ENCODE results near the gene SPHK1.

SPHK1 gene

DNA sequence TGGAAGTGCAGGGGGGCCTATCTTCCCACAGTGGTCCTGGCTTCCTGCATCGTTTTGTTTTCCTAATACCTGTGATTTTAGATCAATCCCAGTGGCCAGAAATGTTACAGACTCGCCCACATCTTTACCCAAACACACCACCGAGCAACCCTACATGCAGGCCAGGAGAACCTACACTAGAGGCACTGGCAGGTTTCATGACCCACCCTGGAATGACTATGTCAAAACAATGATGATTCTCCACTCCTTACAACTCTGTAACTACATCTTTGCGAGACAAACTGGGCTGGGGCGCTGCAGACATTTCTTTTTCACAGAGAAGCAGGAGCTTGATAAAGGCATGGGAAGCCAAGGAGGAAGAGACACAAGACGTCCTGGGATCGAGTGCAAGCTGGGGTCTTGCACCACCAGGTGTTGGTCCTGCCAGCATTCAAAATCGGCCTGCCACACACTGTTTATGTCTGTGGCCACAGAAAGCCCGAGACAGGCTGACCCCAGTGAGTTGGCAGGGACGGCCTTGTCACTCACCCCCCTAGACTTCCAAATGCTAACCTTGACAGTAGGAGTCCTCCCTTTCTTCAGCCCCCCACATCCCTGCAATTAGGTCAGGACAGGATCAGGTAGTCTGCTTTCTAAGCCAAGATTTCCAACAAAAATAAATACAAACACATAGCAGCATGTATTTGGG lies 36.1 kb downstream of the SPHK1 start:
- no peaks in the 10 kb centered on the region for H3K36me3 ChIP-seq (ENCODE audit: control insufficient read depth, insufficient read depth, low read length)
- H3K9me3 ChIP-seq (ENCODE audit: control insufficient read depth, low read length), result no peaks in the 10 kb centered on the region
- H3K4me1 ChIP-seq (ENCODE audit: control insufficient read depth, insufficient read depth, low read length), result peaks cover 24% of the 10 kb centered on the region
- no peak overlapping the region for H3K9ac ChIP-seq (ENCODE audit: low read length)
- H3K4me3 ChIP-seq (ENCODE audit: low read length), result no peak overlapping the region
- no peaks in the 10 kb centered on the region for H3K27me3 ChIP-seq (ENCODE audit: control insufficient read depth, insufficient read depth, low read length)

DNA sequence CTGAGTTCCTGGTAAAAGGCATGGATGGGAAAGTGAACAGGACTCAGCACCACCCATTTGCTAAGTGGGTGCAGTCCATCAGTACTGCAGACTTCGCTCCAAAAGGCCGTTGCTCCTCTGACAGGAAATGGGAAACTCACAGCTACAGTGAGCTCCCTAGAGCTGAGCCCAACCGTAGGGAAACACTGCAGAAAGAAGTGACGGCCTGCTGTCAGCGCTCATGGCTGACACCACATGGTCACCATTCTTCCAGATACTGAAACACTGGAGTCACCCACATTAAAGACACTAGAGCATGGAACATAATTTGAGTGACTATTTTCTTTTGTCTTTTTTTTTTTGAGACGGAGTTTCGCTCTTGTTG lies 36.6 kb downstream of the SPHK1 start:
- Histone ChIP-seq H3K27me3 (ENCODE audit: control insufficient read depth, insufficient read depth, low read length) (no peaks in the 10 kb centered on the region), H3K9me3 (ENCODE audit: control insufficient read depth, low read length) (no peaks in the 10 kb centered on the region), H3K36me3 (ENCODE audit: control insufficient read depth, insufficient read depth, low read length) (no peaks in the 10 kb centered on the region), H3K4me3 (ENCODE audit: low read length) (no peak overlapping the region), H3K9ac (ENCODE audit: low read length) (no peak overlapping the region), H3K4me1 (ENCODE audit: control insufficient read depth, insufficient read depth, low read length) (peaks cover 24% of the 10 kb centered on the region)

DNA sequence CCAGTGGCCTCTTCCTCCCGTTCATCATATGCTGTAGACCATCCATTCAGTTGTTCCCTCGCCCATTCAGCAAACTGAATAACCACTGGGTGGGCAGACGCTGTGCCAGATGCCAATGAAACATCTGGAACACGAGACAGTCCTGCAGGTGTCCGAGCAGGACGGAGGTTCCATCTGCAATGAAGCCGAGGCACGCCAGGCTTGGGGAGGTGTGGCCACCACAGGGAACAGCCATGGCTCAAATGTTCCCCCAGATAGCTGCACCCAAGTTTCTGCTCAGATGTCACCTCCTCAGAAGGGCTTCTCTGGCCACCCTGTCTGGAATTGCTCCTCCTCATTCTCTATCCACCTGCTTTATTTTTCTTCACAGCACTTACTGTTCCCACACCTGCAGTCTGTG lies 38.0 kb downstream of the SPHK1 start:
- peaks cover 15% of the 10 kb centered on the region for H3K4me1 ChIP-seq (ENCODE audit: control insufficient read depth, insufficient read depth, low read length)
- H3K9ac ChIP-seq (ENCODE audit: low read length), result no peak overlapping the region
- H3K9me3 ChIP-seq (ENCODE audit: control insufficient read depth, low read length), result no peaks in the 10 kb centered on the region
- no peaks in the 10 kb centered on the region for H3K36me3 ChIP-seq (ENCODE audit: control insufficient read depth, insufficient read depth, low read length)
- H3K4me3 ChIP-seq (ENCODE audit: low read length), result no peak overlapping the region
- H3K27me3 ChIP-seq (ENCODE audit: control insufficient read depth, insufficient read depth, low read length), result no peaks in the 10 kb centered on the region

DNA sequence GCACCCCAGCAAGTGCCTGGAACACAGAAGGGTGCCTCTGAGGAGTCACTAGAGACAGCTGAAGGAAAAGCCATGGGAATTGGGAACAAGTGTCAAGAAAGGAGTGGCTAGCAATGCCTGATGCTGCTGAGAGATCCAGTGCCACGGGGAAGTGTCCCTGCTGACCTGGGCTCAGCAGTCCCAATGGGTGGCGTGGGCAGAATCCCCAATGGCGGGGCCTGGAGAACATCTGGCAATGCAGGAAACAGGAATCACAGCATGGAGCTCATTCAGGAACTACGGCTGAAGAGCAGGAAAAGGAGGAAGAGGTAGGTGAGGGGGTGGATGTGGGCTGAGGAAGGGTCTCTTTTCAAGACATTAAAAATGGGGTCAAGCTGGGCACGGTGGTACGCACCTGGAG lies 38.5 kb downstream of the SPHK1 start:
- Histone ChIP-seq H3K36me3 (ENCODE audit: control insufficient read depth, insufficient read depth, low read length) (no peaks in the 10 kb centered on the region), H3K27me3 (ENCODE audit: control insufficient read depth, insufficient read depth, low read length) (no peaks in the 10 kb centered on the region), H3K4me1 (ENCODE audit: control insufficient read depth, insufficient read depth, low read length) (peaks cover 10% of the 10 kb centered on the region), H3K9ac (ENCODE audit: low read length) (no peak overlapping the region), H3K4me3 (ENCODE audit: low read length) (no peak overlapping the region), H3K9me3 (ENCODE audit: control insufficient read depth, low read length) (no peaks in the 10 kb centered on the region)

DNA sequence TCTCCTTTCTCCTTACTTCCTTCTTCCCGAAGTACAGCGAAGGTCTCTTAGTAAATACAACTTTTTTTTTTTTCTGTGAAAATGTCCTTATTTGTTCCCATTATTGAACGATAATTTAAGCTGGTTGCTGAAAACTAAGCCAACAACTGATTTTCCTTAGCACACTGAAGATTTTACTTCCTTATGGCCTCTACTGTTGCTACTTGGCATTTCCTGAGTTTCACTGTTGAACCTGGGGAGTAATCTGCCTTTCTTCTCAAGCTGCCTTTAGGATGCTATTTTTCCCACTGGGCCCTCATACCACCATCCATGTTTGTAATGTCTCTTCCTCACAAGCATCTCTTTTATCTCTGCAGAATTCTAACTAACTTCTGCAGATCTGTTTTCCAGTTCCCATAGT lies 42.4 kb downstream of the SPHK1 start:
- H3K4me1 ChIP-seq (ENCODE audit: control insufficient read depth, insufficient read depth, low read length), result no peaks in the 10 kb centered on the region
- H3K9ac ChIP-seq (ENCODE audit: low read length), result no peak overlapping the region
- no peaks in the 10 kb centered on the region for H3K9me3 ChIP-seq (ENCODE audit: control insufficient read depth, low read length)
- no peak overlapping the region for H3K4me3 ChIP-seq (ENCODE audit: low read length)
- no peaks in the 10 kb centered on the region for H3K27me3 ChIP-seq (ENCODE audit: control insufficient read depth, insufficient read depth, low read length)
- H3K36me3 ChIP-seq (ENCODE audit: control insufficient read depth, insufficient read depth, low read length), result no peaks in the 10 kb centered on the region

DNA sequence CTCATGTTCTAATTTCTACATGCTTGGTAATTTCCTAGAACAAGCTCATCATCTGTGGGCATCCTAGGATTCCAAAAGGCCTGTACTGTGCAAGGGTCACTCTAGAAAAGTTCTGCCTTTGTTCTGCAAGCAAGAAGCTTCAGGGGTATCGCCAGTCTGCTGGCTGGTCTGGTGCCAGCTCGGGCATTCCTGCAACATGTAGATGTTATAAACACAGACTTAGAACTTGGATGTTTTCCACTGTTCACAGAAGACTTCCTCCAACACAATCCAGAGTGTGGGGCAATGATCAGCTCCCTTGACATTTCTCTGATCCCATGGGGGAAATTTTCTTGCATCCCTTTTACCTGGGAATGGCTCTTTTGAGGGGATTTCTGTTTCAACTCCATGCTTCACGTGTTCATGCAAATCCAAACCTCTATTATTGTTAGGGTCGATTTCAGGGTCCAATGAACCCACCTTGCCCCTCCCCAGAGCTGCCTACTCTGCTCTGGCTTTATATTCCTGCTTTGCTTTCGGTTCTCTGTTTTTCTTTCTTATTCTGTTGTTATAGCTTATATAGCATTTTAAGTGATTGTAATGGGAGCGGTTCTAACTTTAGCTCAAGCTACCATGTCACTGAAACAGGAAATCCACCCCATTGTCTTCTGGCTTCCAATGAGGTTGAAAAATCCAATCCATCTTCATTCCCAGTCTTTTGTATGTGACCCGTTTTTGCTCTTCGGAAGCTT lies 43.3 kb downstream of the SPHK1 start:
- Histone ChIP-seq H3K27me3 (ENCODE audit: control insufficient read depth, insufficient read depth, low read length) (no peaks in the 10 kb centered on the region), H3K9ac (ENCODE audit: low read length) (no peak overlapping the region), H3K36me3 (ENCODE audit: control insufficient read depth, insufficient read depth, low read length) (no peaks in the 10 kb centered on the region), H3K4me1 (ENCODE audit: control insufficient read depth, insufficient read depth, low read length) (no peaks in the 10 kb centered on the region), H3K4me3 (ENCODE audit: low read length) (no peak overlapping the region), H3K9me3 (ENCODE audit: control insufficient read depth, low read length) (no peaks in the 10 kb centered on the region)

DNA sequence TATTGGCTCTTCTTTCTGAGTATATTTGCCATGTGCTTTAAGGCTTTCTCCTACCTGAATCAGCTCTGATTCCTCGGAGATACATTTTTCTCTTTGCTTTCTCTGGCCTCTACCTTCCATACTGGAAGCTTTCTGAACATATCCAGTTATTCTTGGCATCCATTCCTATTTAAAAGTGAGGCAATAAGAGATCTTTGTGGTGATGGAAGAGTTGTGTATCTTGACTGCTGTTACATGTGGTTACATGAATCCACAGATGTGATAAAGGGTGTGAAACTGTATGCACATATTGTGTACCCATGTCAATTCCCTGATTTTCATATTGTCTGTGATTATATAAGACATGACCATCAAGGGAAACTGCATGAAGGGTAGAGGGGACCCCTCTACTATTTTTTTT lies 44.1 kb downstream of the SPHK1 start:
- H3K4me1 ChIP-seq (ENCODE audit: control insufficient read depth, insufficient read depth, low read length), result no peaks in the 10 kb centered on the region

DNA sequence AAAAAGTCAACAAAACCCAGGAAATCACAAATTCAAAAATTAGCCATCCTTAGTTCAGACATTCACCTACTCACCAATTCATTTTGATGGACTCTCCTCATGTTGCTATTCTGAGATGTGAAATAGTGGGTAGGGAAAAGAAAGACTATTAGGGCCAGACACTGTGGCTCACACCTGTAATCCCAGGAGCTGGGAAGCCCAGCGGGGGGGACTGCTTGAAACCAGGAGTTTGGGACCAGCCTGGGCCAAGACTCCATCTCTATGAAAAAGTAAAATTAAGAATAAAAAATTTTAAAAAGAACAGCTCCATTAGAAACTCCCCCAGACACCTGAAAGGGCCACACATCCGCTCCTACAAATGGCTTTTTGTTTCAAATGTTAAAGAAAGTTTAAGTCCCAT lies 47.1 kb downstream of the SPHK1 start:
- Histone ChIP-seq H3K4me3 (ENCODE audit: low read length) (no peak overlapping the region), H3K27me3 (ENCODE audit: control insufficient read depth, insufficient read depth, low read length) (no peaks in the 10 kb centered on the region), H3K9me3 (ENCODE audit: control insufficient read depth, low read length) (no peaks in the 10 kb centered on the region), H3K4me1 (ENCODE audit: control insufficient read depth, insufficient read depth, low read length) (peaks cover 6% of the 10 kb centered on the region), H3K36me3 (ENCODE audit: control insufficient read depth, insufficient read depth, low read length) (no peaks in the 10 kb centered on the region), H3K9ac (ENCODE audit: low read length) (no peak overlapping the region)

More for the DNA sequence above, 44.1 kb downstream of the SPHK1 start:
- Histone ChIP-seq H3K9me3 (ENCODE audit: control insufficient read depth, low read length) (no peaks in the 10 kb centered on the region), H3K36me3 (ENCODE audit: control insufficient read depth, insufficient read depth, low read length) (no peaks in the 10 kb centered on the region), H3K4me3 (ENCODE audit: low read length) (no peak overlapping the region), H3K27me3 (ENCODE audit: control insufficient read depth, insufficient read depth, low read length) (no peaks in the 10 kb centered on the region), H3K9ac (ENCODE audit: low read length) (no peak overlapping the region)

DNA sequence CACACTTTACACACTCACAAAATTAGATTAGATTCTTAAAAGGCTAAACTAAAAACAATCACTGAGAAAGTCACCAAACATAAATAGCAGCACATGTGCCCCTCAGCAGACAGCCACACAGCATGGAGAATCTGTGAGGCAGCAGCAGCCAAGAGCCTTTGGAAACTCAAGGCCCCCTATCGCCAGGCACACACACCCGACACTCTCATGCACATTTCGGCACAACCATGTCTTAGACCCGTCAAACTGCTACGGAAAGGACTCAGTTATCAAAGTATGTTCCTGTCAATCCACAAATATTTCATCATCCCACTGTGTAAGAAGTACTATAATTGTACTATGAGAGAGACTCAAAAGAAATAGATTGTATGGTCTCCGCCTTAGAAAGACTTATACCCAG lies 47.6 kb downstream of the SPHK1 start:
- Histone ChIP-seq H3K4me3 (ENCODE audit: low read length) (no peak overlapping the region), H3K4me1 (ENCODE audit: control insufficient read depth, insufficient read depth, low read length) (peaks cover 6% of the 10 kb centered on the region), H3K9me3 (ENCODE audit: control insufficient read depth, low read length) (no peaks in the 10 kb centered on the region), H3K27me3 (ENCODE audit: control insufficient read depth, insufficient read depth, low read length) (no peaks in the 10 kb centered on the region), H3K36me3 (ENCODE audit: control insufficient read depth, insufficient read depth, low read length) (no peaks in the 10 kb centered on the region), H3K9ac (ENCODE audit: low read length) (no peak overlapping the region)

DNA sequence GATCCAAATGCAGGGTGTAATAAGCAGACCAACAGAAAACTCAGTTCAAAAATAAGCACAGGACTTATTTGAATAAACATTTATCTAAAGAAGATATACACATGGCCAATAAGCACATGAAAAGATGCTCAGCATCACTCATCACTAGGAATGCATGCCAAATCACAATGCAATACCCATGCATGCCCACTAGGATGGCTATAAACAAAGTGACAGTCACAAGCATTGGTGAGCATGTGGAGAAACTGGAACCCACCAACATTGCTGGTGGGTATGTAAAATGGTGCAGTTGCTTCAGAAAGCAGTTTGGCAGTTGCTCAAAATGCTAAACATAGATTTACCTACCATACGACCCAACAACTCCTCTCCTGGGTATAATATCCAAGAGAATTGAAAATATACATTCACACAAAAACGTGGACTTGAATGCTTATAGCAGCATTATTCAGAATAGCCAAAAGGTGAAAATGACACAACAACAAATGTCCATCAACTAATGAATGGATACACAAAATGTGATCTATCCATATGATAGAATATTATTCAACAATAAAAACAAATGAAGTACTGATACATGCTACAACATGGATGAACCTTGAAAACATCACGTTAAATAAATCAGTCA lies 48.4 kb downstream of the SPHK1 start:
- Histone ChIP-seq H3K9me3 (ENCODE audit: control insufficient read depth, low read length) (no peaks in the 10 kb centered on the region), H3K4me1 (ENCODE audit: control insufficient read depth, insufficient read depth, low read length) (peaks cover 6% of the 10 kb centered on the region), H3K27me3 (ENCODE audit: control insufficient read depth, insufficient read depth, low read length) (no peaks in the 10 kb centered on the region)

DNA sequence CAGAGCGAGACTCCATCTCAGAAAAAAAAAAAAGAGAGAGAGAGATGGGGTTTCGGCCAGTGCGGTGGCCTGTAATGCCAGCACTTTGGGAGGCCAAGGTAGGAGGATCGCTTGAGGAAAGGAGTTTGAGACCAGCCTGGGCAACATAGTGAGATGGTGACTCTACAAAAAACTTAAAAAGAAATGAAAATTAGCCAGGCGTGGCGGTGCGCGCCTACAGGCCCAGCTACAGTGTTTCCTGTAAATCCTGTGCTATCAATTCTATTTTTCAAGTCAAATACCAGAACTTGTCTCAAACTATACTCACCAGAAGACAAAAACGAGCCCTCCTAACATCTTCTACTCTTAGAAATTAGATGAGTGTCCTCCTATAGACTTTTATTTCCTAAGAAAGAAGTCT lies 49.3 kb downstream of the SPHK1 start:
- Histone ChIP-seq H3K4me1 (ENCODE audit: control insufficient read depth, insufficient read depth, low read length) (peaks cover 6% of the 10 kb centered on the region), H3K27me3 (ENCODE audit: control insufficient read depth, insufficient read depth, low read length) (no peaks in the 10 kb centered on the region), H3K4me3 (ENCODE audit: low read length) (no peak overlapping the region), H3K9ac (ENCODE audit: low read length) (no peak overlapping the region), H3K9me3 (ENCODE audit: control insufficient read depth, low read length) (no peaks in the 10 kb centered on the region), H3K36me3 (ENCODE audit: control insufficient read depth, insufficient read depth, low read length) (no peaks in the 10 kb centered on the region)

More for the DNA sequence above, 48.4 kb downstream of the SPHK1 start:
- Histone ChIP-seq H3K36me3 (ENCODE audit: control insufficient read depth, insufficient read depth, low read length) (no peaks in the 10 kb centered on the region), H3K9ac (ENCODE audit: low read length) (no peak overlapping the region), H3K4me3 (ENCODE audit: low read length) (no peak overlapping the region)

DNA sequence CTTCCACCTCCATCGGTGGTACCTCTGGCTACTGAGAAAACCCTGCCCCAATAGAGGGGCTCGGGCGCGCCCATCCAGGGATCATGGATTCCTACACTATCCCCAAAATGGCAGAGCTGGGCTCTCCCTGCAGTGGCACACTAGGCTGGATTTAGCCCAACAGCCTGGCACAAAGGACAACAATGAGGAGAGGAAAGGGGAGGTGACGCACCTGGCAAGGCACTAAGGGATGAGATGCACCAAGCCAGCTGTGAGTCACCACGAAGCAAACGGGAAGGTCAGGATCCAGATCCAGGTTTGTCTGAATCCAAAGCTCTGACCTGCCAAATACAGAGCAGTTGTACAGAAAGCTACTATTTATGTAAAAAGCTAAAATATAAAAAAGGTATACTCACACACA lies 50.5 kb downstream of the SPHK1 start:
- Histone ChIP-seq H3K27me3 (ENCODE audit: control insufficient read depth, insufficient read depth, low read length) (no peaks in the 10 kb centered on the region), H3K36me3 (ENCODE audit: control insufficient read depth, insufficient read depth, low read length) (no peaks in the 10 kb centered on the region), H3K9me3 (ENCODE audit: control insufficient read depth, low read length) (no peaks in the 10 kb centered on the region), H3K4me1 (ENCODE audit: control insufficient read depth, insufficient read depth, low read length) (peaks cover 6% of the 10 kb centered on the region), H3K4me3 (ENCODE audit: low read length) (no peak overlapping the region), H3K9ac (ENCODE audit: low read length) (no peak overlapping the region)

Data from mucosa of stomach (tissue), 1 donor.